GM21360 (cell line): Measurements from ENCODE around the gene LAG3.

Experiments used
- ATAC-seq: cut with Tn5 transposase; IDR thresholded peaks from one replicate; pipeline ENCODE4 v1.9.1; 2021; ENCODE audit warnings: mild to moderate bottlenecking, moderate library complexity; ENCODE audit not compliant: unreplicated experiment

Gene LAG3

GRCh38 chr12:6821591-6822425 lies 49.5 kb downstream of the LAG3 start, which contains the start of gene GPR162:
GPR162 (plus strand) TSS chr12:6821821; CDS start chr12:6823899, 2,078 bp downstream.
- ATAC-seq, result no peak

GRCh38 chr12:6822426-6823135 lies 50.3 kb downstream of the LAG3 start:
- ATAC-seq, result no peak

GRCh38 chr12:6823182-6824084 lies 51.1 kb downstream of the LAG3 start:
- no peak for ATAC-seq

GRCh38 chr12:6824085-6824775 lies 51.9 kb downstream of the LAG3 start:
- no peak for ATAC-seq

- ATAC-seq, result no peak
These were observed 52.6 kb downstream of the LAG3 start for GRCh38 chr12:6824901-6825381.

- no peak for ATAC-seq
These were observed 53.2 kb downstream of the LAG3 start for GRCh38 chr12:6825398-6826124.

GRCh38 chr12:6826125-6826733 lies 53.9 kb downstream of the LAG3 start:
- no peak for ATAC-seq

GRCh38 chr12:6826734-6827436 lies 54.6 kb downstream of the LAG3 start:
- no peak for ATAC-seq

- ATAC-seq, result no peak
These were observed 55.2 kb downstream of the LAG3 start for GRCh38 chr12:6827437-6827911.
